GM12892 (cell line): ENCODE measurements around the gene TTLL13.

Experiments used
- POLR2A ChIP-seq: IDR thresholded peaks from 2 replicates; pipeline ENCODE4 v1.6.1; 2011; ENCODE audit warnings: low read depth, low read length, control low read depth
- POLR2AphosphoS5 ChIP-seq: IDR thresholded peaks from 2 replicates; pipeline ENCODE4 v1.6.1; 2011; ENCODE audit warnings: low read depth, low read length, control low read depth
- TAF1 ChIP-seq: IDR thresholded peaks from 2 replicates; pipeline ENCODE4 v1.6.1; 2011; ENCODE audit warnings: low read depth, mild to moderate bottlenecking, control low read depth, low read length, borderline replicate concordance

GRCh38 chr15:90205886-90206285 is 43.5 kb upstream of the TTLL13 start:
- TF ChIP-seq POLR2A (no peak), POLR2AphosphoS5 (no peak), TAF1 (no peak)
